Measurements from ENCODE around the gene FAAH2.
"Not testable (repeated sequence)": the region's sequence is repeated elsewhere in the genome, so short reads cannot be mapped to it uniquely, and the experiment has no call there.

FAAH2 gene

GRCh38 chrX:57286507-57287251 lies at the start of gene FAAH2:
Gene FAAH2 (plus strand): TSS chrX:57286706. CDS start chrX:57286826, 120 bp downstream.
- no peak for DNase-seq (ENCODE audit: low read depth)

GRCh38 chrX:57241967-57242366 lies 44.5 kb upstream of the FAAH2 start:
- DNase-seq (ENCODE audit: low read depth), result no peak

- no peak for DNase-seq (ENCODE audit: low read depth)
These were observed 34.5 kb upstream of the FAAH2 start for GRCh38 chrX:57251965-57252364.

GRCh38 chrX:57265126-57265525 lies 21.4 kb upstream of the FAAH2 start:
- no peak for DNase-seq (ENCODE audit: low read depth)

- no peak for DNase-seq (ENCODE audit: low read depth)
These were observed 20.2 kb upstream of the FAAH2 start for GRCh38 chrX:57266275-57266674.

GRCh38 chrX:57266871-57267270 lies 19.6 kb upstream of the FAAH2 start:
- DNase-seq (ENCODE audit: low read depth), result no peak

GRCh38 chrX:57267308-57267707 lies 19.2 kb upstream of the FAAH2 start:
- no peak for DNase-seq (ENCODE audit: low read depth)

GRCh38 chrX:57270980-57271379 lies 15.5 kb upstream of the FAAH2 start:
- DNase-seq (ENCODE audit: low read depth), result no peak

- no peak for DNase-seq (ENCODE audit: low read depth)
These were observed 3.9 kb upstream of the FAAH2 start for GRCh38 chrX:57282568-57282967.

- no peak for DNase-seq (ENCODE audit: low read depth)
These were observed 1.5 kb upstream of the FAAH2 start for GRCh38 chrX:57285001-57285400.

GRCh38 chrX:57289089-57289488 lies 2.6 kb downstream of the FAAH2 start:
- no peak for DNase-seq (ENCODE audit: low read depth)

- DNase-seq (ENCODE audit: low read depth), result no peak
These were observed 8.5 kb downstream of the FAAH2 start for GRCh38 chrX:57294961-57295360.

- DNase-seq (ENCODE audit: low read depth), result not testable (repeated sequence)
These were observed 9.2 kb downstream of the FAAH2 start for GRCh38 chrX:57295679-57296078.

- DNase-seq (ENCODE audit: low read depth), result no peak
These were observed 27.2 kb downstream of the FAAH2 start for GRCh38 chrX:57313583-57314215.

GRCh38 chrX:57329008-57329407 lies 42.5 kb downstream of the FAAH2 start:
- no peak for DNase-seq (ENCODE audit: low read depth)

GRCh38 chrX:57335790-57336189 lies 49.3 kb downstream of the FAAH2 start:
- not testable (repeated sequence) for DNase-seq (ENCODE audit: low read depth)

- no peak for DNase-seq (ENCODE audit: low read depth)
These were observed 67.1 kb downstream of the FAAH2 start for GRCh38 chrX:57353472-57354132.

- DNase-seq (ENCODE audit: low read depth), result no peak
These were observed 77.6 kb downstream of the FAAH2 start for GRCh38 chrX:57364145-57364544.

GRCh38 chrX:57366430-57366829 lies 79.9 kb downstream of the FAAH2 start:
- no peak for DNase-seq (ENCODE audit: low read depth)

- DNase-seq (ENCODE audit: low read depth), result no peak
These were observed 81.1 kb downstream of the FAAH2 start for GRCh38 chrX:57367649-57368048.

GRCh38 chrX:57368158-57368557 lies 81.7 kb downstream of the FAAH2 start:
- no peak for DNase-seq (ENCODE audit: low read depth)

- no peak for DNase-seq (ENCODE audit: low read depth)
These were observed 92.8 kb downstream of the FAAH2 start for GRCh38 chrX:57379296-57379695.

Data from stromal cell of bone marrow (primary cell).